Measurements from ENCODE around the gene MCOLN3.

MCOLN3 gene

GRCh38 chr1:85088408-85088784 lies 40.1 kb upstream of the MCOLN3 start (continued):
- TF ChIP-seq ZNF184 (tag by site-specific recombination; IDR thresholded peaks at IDR 0.05) (no peak), ZNF416 (tag by site-specific recombination; IDR thresholded peaks at IDR 0.05) (no peak)

- CTCF ChIA-PET = interaction anchor here (0.7 to 1.5 kb wide), 2 partner anchors 22 to 143 kb away, joined by 4 read pairs; no protein-coding TSS in a partner anchor
- Histone ChIP-seq H3K27ac (ENCODE audit: extremely low read depth, low read depth, low read length) (no peak overlapping the region), H3K36me3 (ENCODE audit: control insufficient read depth in 2 of 2, insufficient read depth in 1 of 2, low read length in 2 of 2) (peaks cover 0 to 15% of the 10 kb centered on the region in 2 experiments; a peak in 1 of 3 replicates), H3K4me1 (ENCODE audit: control insufficient read depth, insufficient read depth, low read length) (no peaks in the 10 kb centered on the region), H3K4me3 (ENCODE audit: low read depth, low read length) (no peak overlapping the region), H3K9me3 (ENCODE audit: control insufficient read depth, insufficient read depth, low read depth, low read length) (no peaks in the 10 kb centered on the region)
- TF ChIP-seq ZSCAN23 (tag by site-specific recombination; IDR thresholded peaks at IDR 0.05) (no peak), ZNF138 (tag by site-specific recombination; IDR thresholded peaks at IDR 0.05; ENCODE audit: borderline replicate concordance) (no peak), ZNF580 (tag by site-specific recombination; IDR thresholded peaks at IDR 0.05) (no peak), ZNF621 (tag by site-specific recombination; IDR thresholded peaks at IDR 0.05) (no peak), ZNF24 (tag by site-specific recombination; IDR thresholded peaks at IDR 0.05) (no peak), ZNF26 (tag by site-specific recombination; IDR thresholded peaks at IDR 0.05) (no peak), ZNF341 (tag by site-specific recombination; IDR thresholded peaks at IDR 0.05; ENCODE audit: low read depth) (no peak), ZNF202 (tag by site-specific recombination; IDR thresholded peaks at IDR 0.05; ENCODE audit: borderline replicate concordance) (no peak), ZNF157 (tag by site-specific recombination; IDR thresholded peaks at IDR 0.05) (no peak), ZNF624 (tag by site-specific recombination; IDR thresholded peaks at IDR 0.05) (no peak), KLF8 (tag by site-specific recombination; IDR thresholded peaks at IDR 0.05) (no peak), ZNF362 (tag by site-specific recombination; IDR thresholded peaks at IDR 0.05) (no peak), ZNF426 (tag by site-specific recombination; IDR thresholded peaks at IDR 0.05) (no peak), ZNF600 (tag by site-specific recombination; IDR thresholded peaks at IDR 0.05) (no peak), ZSCAN16 (tag by site-specific recombination; IDR thresholded peaks at IDR 0.05) (no peak), ZNF324 (tag by site-specific recombination; IDR thresholded peaks at IDR 0.05) (no peak), ZNF785 (tag by site-specific recombination; IDR thresholded peaks at IDR 0.05) (no peak), REST (tag by site-specific recombination; IDR thresholded peaks at IDR 0.05) (no peak)
- POLR2A ChIA-PET = no interaction called here
These were observed 39.5 kb upstream of the MCOLN3 start for GRCh38 chr1:85087659-85088407.
